Keratinocyte (primary cell): ENCODE results near the gene TNRC18. TPM values are rescaled to one million over a fixed set of nuclear protein-coding genes. Genes with fewer than 3 reads are reported as not detected.
A peak's percentile ranks its signal among the peaks of the same experiment; 100 is the strongest.

Experiments used
- DNase-seq: peaks from one replicate; pipeline ENCODE4 v3.0.0-alpha.2; 2011; ENCODE audit warnings: low read depth, missing footprints, low spot score
- FAIRE-seq: peaks from 2 replicates; lab custom pipeline; 2011; peaks lifted over from hg19 to GRCh38; lab: Jason Lieb, UNC
- H2AFZ ChIP-seq: 2 replicates; pipeline ENCODE4 v1.6.0; 2012; ENCODE audit warnings: low read length, control low read depth, inconsistent platforms; ENCODE audit not compliant: control insufficient read depth
- H3K27ac ChIP-seq: 2 replicates; pipeline ENCODE4 v1.5.1; 2011; ENCODE audit warnings: low read length; ENCODE audit not compliant: control insufficient read depth, insufficient read depth
- H3K27me3 ChIP-seq: 3 replicates; pipeline ENCODE4 v1.6.0; 2011; ENCODE audit warnings: low read length; ENCODE audit not compliant: control insufficient read depth, insufficient read depth; ENCODE audit errors: extremely low read depth
- H3K36me3 ChIP-seq, 2 experiments: 2 replicates in 1 of 2; 3 replicates in 1 of 2; pipeline ENCODE4 v1.5.1; 2011; ENCODE audit warnings: low read length in 2 of 2, mild to moderate bottlenecking in 1 of 2; ENCODE audit not compliant: control insufficient read depth in 2 of 2, insufficient read depth in 2 of 2; ENCODE audit errors: extremely low read depth in 1 of 2
- H3K4me1 ChIP-seq: 3 replicates; pipeline ENCODE4 v1.5.1; 2011; ENCODE audit warnings: low read length; ENCODE audit not compliant: control insufficient read depth, insufficient read depth; ENCODE audit errors: extremely low read depth
- H3K4me2 ChIP-seq: 3 replicates; pipeline ENCODE4 v1.6.0; 2011; ENCODE audit warnings: low read depth, low read length; ENCODE audit not compliant: control insufficient read depth, insufficient read depth; ENCODE audit errors: extremely low read depth
- H3K4me3 ChIP-seq, 3 experiments: fragments of 200-600 bp in 1 of 3; sonication (generic) in 1 of 3; 2 replicates in 2 of 3; 3 replicates in 1 of 3; pipeline ENCODE4 v1.5.1; 2011 to 2016; ENCODE audit warnings: low read length in 3 of 3, mild to moderate bottlenecking in 3 of 3, control low read depth in 2 of 3, inconsistent platforms in 1 of 3, low read depth in 1 of 3, mixed read lengths in 1 of 3, mixed run types in 1 of 3, moderate library complexity in 1 of 3; ENCODE audit not compliant: control insufficient read depth in 2 of 3, insufficient read depth in 2 of 3; ENCODE audit errors: extremely low read depth in 1 of 3
- H3K79me2 ChIP-seq: 2 replicates; pipeline ENCODE4 v1.6.0; 2012; ENCODE audit warnings: low read length; ENCODE audit not compliant: control insufficient read depth, insufficient read depth
- H3K9ac ChIP-seq: 3 replicates; pipeline ENCODE4 v1.6.0; 2011; ENCODE audit warnings: low read length; ENCODE audit not compliant: control insufficient read depth, insufficient read depth; ENCODE audit errors: extremely low read depth
- H3K9me1 ChIP-seq: 3 replicates; pipeline ENCODE4 v1.6.0; 2011; ENCODE audit warnings: low read length; ENCODE audit not compliant: control insufficient read depth, insufficient read depth; ENCODE audit errors: extremely low read depth
- H3K9me3 ChIP-seq: 2 replicates; pipeline ENCODE4 v1.5.1; 2012; ENCODE audit warnings: low read depth, low read length; ENCODE audit not compliant: control insufficient read depth
- H4K20me1 ChIP-seq: 3 replicates; pipeline ENCODE4 v1.6.0; 2011; ENCODE audit warnings: low read length; ENCODE audit not compliant: control insufficient read depth, insufficient read depth; ENCODE audit errors: extremely low read depth
- CTCF ChIP-seq, 3 experiments: IDR thresholded peaks in 1 of 3; conservative IDR thresholded peaks in 1 of 3; optimal IDR thresholded peaks in 1 of 3; 2 replicates in 2 of 3; 3 replicates in 1 of 3; pipeline versions ENCODE3 to v1.5.1; 2011; ENCODE audit warnings: low read length in 3 of 3, mild to moderate bottlenecking in 3 of 3, moderate library complexity in 2 of 3, control low read depth in 1 of 3, inconsistent platforms in 1 of 3; ENCODE audit not compliant: insufficient read depth in 2 of 3; ENCODE audit errors: extremely low read depth in 1 of 3
- EZH2 ChIP-seq: IDR thresholded peaks from one replicate; pipeline ENCODE4 v1.6.1; 2012; ENCODE audit warnings: inconsistent platforms, mild to moderate bottlenecking, low read length, moderate library complexity
- dilution Hi-C: fragments of 300-500 bp; cut with MboI; formaldehyde crosslinking; loops from one replicate; pipeline ENCODE4 v1.7.0; 2020; ENCODE audit warnings: low sequenced_read_pairs; ENCODE audit not compliant: extremely low pct_ligation_motif_present
- polyA plus RNA-seq, 5 experiments: library from polyadenylated mRNA; depleted of rRNA in 3 of 5; stranded (reverse) in 3 of 5; stranded (forward) in 1 of 5; unstranded in 1 of 5; fragments of >200 nt; gene quantifications; 1 replicate in 1 of 5; 2 replicates in 3 of 5; 3 replicates in 1 of 5; pipeline versions ENCODE4 v1.2.1 to v1.2.3, GENCODE V29; 2011 to 2012; ENCODE audit warnings: missing spikeins in 2 of 5, low read depth in 1 of 5, low replicate concordance in 1 of 5

The TNRC18 gene
- polyA plus RNA-seq, 1 donor (not counting 4 experiments of a cell fraction or from before 2014, with no cell fraction given) = 13.2 TPM

GRCh38 chr7:5300366-5300765 is 123.3 kb downstream of the TNRC18 start:
- dilution Hi-C loops = no loop called here
- Histone ChIP-seq H4K20me1 (no peaks in the 10 kb centered on the region), H3K27ac (no peak overlapping the region), H3K4me1 (no peaks in the 10 kb centered on the region), H3K79me2 (no peaks in the 10 kb centered on the region), H3K27me3 (peaks cover 20% of the 10 kb centered on the region), H3K36me3 (no peaks in the 10 kb centered on the region), H3K9ac (no peak overlapping the region), H3K4me3 (no peak overlapping the region), H3K4me2 (no peak overlapping the region), H2AFZ (no peak overlapping the region), H3K9me3 (no peaks in the 10 kb centered on the region), H3K9me1 (no peaks in the 10 kb centered on the region)
- DNase-seq (no peak), FAIRE-seq (no peak)
- TF ChIP-seq EZH2 (no peak), CTCF (optimal IDR thresholded peaks at IDR 0.05 in 1 of 3, IDR thresholded peaks at IDR 0.05 in 1 of 3, conservative IDR thresholded peaks at IDR 0.05 in 1 of 3; ENCODE audit: extremely low read depth in 1 of 3, insufficient read depth in 2 of 3, low read length in 3 of 3) (no peak)

DNA sequence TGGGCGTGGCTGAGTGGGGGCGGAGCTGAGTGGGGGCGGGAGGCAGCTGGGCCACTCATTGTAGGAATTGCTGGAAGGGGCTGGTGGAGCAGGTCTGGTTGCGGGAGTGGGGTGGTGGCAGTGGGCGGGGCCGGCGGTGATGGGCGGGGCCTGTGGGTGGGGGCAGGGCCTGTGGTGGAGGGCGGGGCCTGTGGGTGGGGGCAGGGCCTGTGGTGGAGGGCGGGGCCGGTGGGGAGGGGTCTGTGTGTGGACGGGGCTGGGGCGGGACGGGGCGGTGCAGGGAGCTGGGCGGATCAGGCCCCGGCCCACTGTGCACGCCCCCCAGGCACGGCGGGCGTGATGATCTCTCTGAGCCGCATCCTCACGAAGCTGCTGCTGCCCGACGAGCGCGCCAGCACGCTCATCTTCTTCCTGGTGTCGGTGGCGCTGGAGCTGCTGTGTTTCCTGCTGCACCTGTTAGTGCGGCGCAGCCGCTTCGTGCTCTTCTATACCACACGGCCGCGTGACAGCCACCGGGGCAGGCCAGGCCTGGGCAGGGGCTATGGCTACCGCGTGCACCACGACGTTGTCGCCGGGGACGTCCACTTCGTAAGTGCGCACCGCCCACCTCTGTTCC is 126.9 kb downstream of the TNRC18 start:
- Histone ChIP-seq H2AFZ (no peak overlapping the region), H3K4me1 (no peaks in the 10 kb centered on the region), H3K27ac (no peak overlapping the region), H3K9ac (no peak overlapping the region), H3K4me2 (peak overlapping the region; percentile 45), H3K36me3 (no peaks in the 10 kb centered on the region), H3K9me3 (no peaks in the 10 kb centered on the region), H3K4me3 (no peak overlapping the region), H4K20me1 (no peaks in the 10 kb centered on the region), H3K27me3 (peaks cover 20% of the 10 kb centered on the region), H3K79me2 (no peaks in the 10 kb centered on the region), H3K9me1 (no peaks in the 10 kb centered on the region)
- TF ChIP-seq EZH2 (no peak), CTCF (optimal IDR thresholded peaks at IDR 0.05 in 1 of 3, IDR thresholded peaks at IDR 0.05 in 1 of 3, conservative IDR thresholded peaks at IDR 0.05 in 1 of 3; ENCODE audit: extremely low read depth in 1 of 3, insufficient read depth in 2 of 3, low read length in 3 of 3) (no peak)
- DNase-seq = no peak
- dilution Hi-C loops = no loop called here
- FAIRE-seq = peak; percentile 26
